Right forelimb (tissue), 1 donor: ENCODE data around the gene PCMT1.
"Not testable (repeated sequence)": the region's sequence is repeated elsewhere in the genome, so short reads cannot be mapped to it uniquely, and the experiment has no call there.

Experiments used
- DNase-seq: peaks from one replicate; pipeline ENCODE4 v3.0.0-alpha.2; 2018

The PCMT1 gene

DNA sequence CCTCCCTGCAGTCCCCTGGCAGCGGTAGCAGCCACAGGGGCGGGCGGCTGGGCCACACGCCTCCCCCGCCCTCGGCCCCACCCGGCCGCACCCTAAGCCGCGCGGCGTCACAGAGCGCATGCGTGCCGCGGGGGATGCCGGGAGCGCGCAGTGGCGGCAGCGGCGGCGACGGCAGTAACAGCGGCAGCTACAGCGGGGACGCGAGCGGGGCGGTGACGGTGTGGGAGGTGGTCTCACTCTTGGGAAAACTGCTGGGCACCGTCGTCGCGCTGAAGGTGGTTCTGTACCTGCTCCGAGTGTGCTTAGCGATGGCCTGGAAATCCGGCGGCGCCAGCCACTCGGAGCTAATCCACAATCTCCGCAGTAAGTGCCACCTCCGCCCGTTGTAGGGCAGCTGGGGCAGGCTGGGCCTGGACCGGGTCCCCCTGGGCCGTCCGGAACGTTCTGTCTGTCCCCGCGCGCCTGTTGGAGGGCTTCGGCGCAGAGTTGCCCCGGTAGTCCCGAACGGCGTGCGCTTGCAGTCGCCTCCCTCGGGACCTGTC lies at the start of gene PCMT1:
PCMT1 (plus strand) TSS at position 148 of the 542 bp plus-strand sequence; CDS start at position 309, 161 bp downstream.
- peak; percentile 94 for DNase-seq

DNA sequence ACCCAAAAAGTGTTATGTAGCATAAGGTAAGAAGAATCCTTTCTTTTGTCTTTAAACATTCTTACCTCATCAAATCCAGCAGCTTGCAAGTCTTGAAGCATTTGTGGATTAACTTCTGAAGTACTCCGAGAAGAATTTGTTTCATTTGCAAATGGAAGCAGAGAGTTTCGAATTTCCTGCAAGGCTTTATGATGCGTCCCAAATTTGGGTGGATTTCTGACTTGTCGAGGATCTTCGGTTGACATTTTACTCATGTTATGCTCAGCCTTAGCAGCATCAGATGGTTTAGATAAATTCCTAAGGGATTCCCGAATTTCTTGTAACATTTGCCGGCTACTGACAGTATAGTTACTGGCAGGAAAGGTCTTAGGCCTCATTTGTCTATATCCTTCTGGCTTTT lies 47.8 kb upstream of the PCMT1 start:
- no peak for DNase-seq

DNA sequence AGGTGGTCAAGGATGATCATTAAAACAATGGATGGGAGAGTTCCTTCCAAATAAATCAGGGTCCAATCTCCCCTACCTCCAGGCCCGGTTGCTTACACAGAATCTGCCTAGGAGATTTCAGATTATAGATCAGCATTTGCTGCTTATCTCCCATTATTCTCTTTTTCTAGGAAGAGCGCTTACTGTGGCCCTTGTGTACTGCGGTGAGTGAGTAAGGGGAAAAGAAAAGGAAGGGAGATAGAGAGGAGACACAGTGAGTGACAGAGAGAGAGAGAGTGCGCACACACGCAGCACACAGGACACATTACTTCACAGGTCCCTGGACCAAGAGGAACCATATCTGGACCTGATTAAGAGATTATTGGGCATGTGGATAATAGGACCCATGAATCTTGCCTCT lies 37.8 kb upstream of the PCMT1 start:
- DNase-seq, result no peak

DNA sequence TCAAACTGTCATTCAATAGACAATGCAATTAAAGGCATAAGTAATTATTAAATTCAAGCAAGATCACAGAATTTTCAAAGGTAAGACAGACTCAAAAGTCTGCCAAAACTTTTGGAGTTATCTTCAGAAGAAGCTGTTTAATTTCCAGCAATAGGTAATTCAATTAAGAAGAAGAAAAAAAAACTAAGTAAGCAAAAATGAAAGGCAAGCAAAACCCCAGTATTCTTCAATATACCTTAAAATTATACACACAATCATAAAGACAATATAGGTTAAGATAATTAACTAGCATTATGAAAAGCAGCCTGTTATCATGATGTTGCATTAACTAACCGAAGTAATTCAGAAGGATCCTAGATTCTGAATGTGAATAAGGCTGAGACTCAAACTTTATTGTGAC lies 35.1 kb upstream of the PCMT1 start:
- DNase-seq, result no peak

DNA sequence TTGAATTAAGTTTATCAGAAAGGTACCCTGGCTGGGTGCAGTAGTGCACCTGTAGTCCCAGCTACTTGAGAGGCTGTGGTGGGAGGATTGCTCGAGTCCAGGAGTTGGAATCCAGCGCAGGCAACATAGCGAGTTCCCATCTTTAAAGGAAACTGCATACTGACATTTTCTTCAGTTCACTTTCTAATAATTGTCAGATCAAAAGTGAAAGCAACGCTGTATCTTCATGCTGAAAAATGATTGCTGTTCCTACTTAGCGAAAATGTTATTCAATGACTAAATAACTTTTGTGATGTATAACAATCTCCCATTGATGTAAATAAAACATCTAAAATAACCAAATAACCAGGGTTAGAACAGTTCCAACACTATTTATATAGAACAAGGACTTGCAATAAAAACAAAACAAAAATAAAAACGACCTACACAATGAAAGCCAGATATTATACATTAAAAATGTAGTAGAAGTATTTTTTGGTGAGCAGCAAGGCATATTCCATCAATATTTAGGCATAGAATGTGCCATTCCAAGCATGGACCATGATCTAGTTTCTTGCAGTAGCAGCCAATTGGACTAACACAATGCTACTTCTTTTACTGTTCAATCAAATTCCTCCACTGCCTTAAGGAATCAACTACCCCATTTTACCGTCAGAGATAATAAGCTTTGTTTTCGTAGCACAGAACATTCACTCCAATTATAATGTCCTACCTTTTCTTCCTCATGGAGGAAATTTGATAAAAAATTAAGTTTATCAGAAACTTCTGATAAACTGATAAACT lies 33.2 kb upstream of the PCMT1 start:
- no peak for DNase-seq

DNA sequence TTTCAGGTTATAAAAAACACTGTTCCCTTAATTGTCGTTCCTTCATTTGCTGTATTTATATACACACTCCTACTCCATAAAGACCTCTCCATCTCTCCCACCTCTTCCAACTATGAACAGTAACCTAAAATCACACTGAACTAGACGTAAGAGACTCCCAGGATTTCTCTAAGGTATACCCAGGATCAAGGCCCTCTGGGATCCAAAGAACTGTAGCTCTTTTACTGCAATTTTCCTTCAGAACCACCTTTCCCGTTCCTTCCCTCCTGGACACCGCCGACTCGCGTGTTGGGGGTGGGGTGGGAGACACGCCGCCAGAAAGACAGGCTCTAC lies 32.3 kb upstream of the PCMT1 start:
- DNase-seq, result no peak

DNA sequence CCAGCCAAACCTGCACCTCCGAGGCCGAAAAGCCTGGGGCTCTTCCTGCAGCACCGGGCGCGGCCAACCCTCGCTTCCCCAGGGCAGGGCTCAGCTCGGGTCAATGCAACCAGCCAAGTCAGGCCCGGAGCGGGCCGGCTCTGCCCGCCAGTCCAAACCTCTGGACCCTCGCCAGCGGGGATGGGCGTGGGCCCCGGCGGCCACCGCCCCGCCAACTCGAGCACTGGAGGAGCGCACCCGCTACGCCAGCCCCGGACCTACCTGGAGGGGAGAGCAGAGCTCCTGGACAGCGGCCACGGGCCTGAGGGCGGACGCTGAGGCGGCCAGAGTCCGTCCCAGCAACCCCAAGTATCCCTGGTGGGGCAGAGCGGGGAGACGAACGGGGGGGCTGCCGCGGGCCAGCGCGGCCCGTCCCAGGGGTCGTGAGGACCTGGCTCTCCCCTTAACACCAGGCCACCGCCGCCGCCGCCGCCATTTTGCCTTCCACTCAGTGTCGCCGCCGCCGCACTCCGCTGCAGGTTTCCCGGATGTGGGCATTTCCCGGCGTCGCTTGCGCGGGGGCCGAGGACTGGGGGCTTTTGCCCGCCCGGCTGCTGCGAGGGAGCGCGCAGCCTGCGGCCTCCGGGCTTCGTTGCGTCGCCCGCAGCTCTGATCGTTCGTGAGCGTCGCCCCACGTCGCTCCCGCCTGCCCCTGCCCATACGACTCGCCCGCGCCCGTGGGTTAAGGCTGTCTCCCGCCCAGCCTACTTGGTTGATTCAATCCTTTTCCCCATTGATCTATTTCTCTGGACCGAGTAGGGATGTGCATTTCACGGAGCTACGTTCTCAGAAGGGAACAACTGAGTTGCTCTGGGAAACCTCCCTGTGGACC lies 31.7 kb upstream of the PCMT1 start, which contains the start of gene LATS1:
LATS1 (minus strand) TSS at position 514 of the 871 bp plus-strand sequence. CDS start 15,975 bp downstream, outside the sequence.
- DNase-seq, result peak; percentile 94

DNA sequence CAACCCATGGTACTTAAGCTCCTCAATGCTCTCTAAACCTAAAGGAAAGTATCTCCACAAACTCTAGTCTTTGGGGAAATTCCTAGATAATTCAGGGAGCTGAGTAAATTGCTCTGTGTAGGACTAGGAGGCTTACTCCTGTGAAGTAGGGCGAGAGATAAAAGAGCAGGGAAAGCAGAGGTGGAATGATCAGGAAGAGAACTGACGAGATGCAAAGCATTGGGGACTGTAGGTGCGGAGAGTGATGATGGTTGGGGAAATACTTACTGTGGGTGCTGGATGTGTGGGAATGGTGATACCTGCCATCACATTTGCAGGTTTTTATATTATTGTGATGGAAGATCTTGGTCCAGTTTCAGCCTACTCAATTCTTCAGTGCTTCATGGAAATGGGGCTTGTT lies 30.0 kb upstream of the PCMT1 start:
- DNase-seq, result no peak

DNA sequence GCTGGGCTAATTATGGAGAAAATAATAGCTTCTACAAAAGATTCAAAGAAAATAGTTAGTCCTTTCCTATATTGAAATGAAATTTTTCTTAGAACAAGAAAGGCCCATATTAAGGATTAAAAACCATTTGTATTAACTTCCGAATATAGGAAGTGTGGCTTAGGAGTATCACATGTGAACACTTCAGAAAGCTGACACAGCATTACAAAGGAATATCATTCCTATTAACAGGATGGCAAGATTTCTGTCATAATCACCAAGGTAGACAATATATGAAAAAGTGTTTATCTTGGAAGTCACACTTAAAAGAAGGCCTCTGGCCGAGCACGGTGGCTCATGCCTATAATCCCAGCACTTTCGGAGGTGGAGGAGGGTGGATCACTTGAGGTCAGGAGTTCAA lies 26.3 kb upstream of the PCMT1 start:
- no peak for DNase-seq

DNA sequence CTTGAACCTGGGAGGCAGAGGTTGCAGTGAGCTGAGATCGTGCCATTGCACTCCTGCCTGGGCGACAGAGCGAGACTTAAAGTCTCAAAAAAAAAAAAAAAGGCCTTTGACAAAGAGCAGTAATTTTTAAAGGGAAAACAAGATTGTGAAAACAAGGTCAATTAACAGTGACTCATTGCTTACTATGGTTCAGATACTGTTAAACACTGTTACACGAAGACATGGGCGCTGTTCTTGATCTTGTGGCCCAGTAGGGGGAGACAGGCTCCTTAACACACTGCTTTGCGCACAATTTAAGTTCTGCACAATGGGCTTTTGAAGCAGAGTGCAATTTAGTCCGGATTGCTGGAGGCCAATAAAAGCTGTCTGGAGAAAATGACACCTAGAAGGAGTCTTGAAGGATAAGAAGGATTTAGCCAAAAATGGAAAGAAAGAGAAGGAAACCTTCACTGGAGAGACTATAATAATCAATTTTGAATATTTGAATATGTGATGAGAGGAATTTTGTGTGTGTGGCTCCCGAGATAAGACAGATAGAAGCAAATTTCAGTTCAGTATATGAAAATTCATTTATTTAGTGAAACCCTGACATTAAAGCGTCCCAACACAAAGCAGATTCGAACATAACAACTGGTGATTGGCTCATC lies 25.6 kb upstream of the PCMT1 start:
- DNase-seq, result no peak

DNA sequence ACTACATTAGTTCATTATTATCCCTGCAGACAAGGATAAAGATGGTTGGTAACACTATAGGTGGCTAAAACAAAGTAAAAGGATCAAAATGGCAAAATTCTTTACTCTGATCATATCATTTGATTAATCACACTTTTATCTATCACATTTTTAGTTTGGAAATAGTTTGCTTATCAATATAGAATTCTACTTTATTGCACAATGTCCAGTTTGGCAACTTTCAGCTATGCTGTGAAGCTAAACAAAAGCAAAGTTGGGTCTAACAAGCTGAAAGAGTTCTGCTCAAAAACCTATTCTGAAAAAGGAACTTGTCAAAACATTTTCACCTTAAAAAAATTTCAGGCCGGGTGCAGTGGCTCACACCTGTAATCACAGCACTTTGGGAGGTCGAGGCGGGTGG lies 23.8 kb upstream of the PCMT1 start:
- DNase-seq, result no peak

DNA sequence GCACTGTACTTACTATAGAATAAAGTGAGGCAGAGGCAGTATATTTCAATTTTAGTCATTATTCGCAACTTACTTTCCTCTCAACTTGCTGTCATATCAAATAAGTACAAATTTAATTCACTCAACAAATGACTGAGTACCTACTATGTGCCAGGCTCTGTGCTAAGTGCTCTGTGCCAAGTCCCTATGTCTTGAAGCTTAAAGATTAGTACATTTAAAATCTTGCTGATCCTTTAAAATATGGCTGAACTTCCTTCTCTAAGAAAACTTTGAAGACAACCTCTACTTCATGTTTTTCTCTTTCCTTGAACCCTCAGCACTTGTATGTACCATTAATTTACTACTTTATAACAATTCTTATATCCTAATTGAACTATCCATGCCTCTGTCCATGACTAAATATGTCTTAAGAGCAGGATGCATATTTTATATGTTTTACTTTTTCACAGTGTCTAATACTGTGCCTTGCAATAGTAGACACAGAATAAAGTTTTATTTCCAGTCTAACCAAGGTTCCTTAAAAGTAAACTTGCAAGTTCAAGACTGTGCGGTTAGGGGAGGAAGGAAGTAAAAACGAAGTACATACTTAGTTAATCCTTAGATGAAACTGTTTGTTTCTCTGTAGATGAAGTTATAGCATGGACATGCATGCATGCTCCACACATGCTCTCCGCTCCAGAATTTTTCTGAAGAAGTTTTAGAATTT lies 21.6 kb upstream of the PCMT1 start:
- no peak for DNase-seq

DNA sequence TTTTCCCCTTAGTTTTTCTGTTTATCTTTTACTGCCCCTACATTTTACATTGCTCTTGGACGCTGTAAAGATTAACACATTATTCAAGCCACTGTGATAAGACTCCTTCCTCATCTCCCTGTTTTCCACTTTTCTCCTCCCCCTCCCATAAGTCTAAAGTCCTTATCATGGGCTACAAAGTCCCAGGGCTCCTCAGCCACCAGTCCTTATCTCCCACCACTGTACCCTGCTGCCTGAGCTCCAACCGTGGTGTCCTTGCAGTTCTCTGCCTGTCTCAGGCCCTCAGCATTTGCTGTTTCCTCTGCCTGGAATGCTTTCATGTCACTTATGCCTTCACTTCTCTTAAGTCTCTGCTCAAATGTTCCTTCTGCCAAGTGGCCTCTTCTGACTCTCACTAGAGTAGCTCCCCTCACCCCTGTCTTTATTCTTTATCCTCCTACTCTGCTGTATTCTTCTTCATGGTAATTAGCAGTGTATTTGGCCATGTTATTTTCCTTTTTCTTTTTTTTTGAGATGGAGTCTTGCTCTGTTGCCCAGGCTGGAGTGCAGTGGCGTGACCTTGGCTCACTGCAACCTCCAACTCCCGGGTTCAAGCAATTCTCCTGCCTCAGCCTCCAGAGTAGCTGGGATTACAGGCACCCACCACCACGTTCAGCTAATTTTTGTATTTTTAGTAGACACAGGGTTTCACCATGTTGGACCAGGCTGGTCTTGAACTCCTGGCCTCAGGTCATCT lies 20.9 kb upstream of the PCMT1 start:
- no peak for DNase-seq

DNA sequence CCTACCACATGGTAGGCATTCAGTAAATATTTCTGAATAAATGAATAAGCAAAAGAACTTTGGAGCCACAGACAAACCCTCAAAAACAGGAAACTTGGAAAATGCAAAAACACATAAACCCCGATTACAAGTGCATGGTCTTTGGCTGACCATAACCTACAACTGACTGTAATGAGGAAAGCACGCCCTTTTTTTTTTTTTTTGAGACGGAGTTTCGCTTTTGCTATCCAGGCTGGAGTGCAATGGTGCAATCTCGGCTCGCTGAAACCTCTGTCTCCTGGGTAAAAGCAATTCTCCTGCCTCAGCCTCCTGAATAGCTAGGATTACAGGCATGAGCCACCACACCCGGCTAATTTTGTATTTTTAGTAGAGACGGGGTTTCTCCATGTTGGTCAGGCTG lies 19.7 kb upstream of the PCMT1 start:
- DNase-seq, result no peak

DNA sequence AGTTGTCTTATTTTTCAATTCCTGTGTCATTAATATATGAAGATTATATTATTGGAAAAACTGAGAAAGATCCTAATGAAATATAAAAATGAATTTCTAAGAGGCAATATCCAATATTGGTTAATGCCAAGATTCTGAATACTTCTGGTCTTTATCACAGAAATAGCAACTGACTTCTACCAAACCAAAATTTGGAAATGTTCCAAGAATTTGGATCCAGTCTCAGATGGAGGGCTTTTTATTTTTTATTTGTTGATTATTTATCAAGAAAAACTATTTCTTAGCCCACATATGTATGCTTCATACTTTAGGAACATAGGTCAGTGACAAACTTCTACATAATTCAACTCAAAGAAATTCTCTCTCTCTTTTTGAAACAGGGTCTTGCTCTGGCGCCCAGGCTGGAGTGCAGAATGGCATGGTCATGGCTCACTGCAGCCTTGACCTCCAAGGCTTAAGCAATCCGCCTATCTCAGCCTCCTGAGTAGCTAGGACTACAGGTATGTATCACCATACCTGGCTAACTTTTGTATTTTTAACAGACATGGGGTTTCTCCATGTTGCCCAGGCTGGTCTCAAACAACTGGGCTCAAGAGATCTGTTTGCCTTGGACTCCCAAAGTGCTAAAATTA lies 16.3 kb upstream of the PCMT1 start:
- DNase-seq, result no peak

DNA sequence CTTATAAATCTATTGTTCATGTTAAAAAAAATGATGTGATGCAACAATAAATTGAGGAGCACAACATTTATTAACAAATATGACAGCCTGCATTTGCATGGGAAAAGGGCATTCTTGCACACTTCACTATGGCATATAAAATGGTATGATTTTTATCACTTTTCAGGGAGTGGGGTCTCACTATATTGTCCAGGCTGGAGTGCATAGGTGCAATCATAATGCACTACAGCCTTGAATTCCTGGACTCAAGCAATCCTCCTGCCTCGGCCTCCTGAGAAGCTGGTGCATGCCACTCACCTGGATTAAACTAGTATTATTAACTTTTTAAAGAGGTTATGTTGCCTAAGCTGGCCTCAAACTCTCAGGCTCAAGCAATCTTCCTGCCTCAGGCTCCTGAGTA lies 14.6 kb upstream of the PCMT1 start:
- no peak for DNase-seq

DNA sequence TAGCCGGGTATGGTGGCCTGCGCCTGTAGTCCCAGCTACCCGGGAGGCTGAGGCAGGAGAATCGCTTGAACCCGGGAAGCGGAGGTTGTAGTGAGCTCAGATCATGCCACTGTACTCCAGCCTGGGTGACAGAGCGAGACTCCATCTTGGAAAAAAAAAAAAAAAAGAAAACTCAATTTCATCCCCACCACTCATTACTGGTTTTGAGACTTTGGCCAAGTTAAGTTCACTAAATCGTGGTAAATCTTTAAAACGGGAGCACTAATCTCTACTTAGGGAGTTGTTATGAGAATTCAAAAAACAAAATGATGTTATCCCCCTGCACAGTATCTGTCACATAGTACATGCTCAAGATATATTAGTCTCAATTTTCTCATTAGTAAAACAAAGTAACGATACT lies 4.3 kb upstream of the PCMT1 start:
- DNase-seq, result not testable (repeated sequence)

DNA sequence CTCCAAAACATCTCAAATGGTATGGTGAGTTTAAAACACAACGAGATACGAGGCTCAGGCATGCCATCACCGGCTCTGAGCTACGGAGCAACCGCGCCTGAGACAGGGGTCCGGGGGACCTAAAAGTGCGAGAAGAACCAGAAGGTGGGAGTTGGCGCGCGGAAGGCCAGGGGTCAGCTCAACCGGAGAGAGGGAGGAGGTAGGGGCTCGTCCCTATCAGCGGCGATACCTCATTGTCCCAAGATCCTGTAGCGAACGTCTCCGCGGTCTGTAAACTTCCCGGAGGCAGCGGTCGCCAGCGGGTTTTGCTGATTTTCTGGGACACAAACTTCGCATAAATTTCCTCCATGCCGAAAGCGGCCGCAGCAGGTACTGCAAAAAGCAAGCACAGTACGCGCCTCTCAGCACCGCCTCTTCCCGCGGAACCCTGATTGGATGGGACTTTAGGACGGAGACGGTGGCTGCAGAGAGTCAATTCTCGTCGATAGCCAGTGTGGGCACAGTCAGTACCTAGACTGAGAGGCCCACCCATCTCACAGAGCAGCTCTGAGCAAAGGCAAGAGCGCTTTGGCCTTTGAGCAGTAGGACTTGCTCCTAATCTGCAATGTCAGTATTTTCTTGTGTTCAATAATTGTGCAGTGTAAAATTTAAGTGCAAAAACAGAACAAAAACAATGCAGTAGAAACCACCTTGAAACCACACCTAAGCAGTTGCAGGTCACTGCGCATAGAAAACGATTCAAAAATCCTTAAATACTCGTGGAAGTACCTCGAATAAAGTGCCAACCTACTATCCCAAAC lies 3.2 kb upstream of the PCMT1 start, which contains the start of gene NUP43:
NUP43 (minus strand) TSS at position 383 of the 800 bp plus-strand sequence; CDS start at position 349, 34 bp downstream.
- peak; percentile 93 for DNase-seq

DNA sequence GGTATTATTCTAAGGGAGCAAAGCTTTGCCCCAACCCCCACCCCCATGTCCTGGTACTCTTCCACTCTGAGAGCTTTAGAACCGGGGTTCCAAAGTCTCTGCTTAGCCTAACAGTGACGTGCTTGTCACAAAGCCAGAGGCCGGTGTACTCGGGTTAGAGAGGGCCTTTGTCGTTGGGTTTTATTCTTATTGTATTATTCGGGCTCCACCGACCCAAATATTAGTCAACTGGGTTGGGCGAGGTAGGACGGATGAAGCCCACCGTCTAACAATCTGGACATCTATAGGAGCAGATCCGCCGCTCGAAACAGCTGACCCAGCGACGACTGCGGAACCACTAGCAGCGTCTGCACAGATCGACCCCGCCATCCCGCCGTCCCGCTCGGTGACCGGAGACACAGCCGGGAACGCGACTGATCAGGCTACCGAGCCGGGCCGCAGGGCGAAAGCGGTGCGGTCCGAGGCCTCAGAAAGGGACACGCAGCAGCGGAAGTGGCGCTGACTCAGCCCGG lies 403 bp upstream of the PCMT1 start:
- not testable (repeated sequence) for DNase-seq

DNA sequence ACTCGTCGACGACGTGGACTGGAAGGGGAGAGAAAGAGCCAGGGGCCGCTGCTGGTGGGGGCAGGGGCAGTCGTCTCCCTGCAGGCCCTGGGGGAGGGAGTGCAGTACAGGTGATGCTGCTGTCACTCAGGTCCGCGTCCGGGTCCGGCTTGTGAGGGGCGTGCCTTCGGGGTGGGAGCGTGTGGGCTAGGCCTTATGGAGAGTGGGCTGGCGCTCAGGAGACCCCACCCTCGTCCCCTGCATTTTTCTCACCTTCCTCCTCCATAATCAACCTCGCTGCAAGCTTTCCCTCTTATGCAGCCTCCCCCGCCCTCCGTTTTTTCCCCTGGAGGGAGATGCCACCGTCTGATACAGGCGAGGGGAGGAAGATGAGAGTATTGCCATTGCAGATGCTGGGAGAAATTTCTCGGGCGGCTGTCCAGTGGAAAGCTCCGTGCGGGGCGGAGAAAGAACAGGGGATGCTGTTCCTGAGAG lies 632 bp downstream of the PCMT1 start:
- peak; percentile 74 for DNase-seq
